HEK293 (cell line): ENCODE measurements around the gene MERTK.

Experiments used
- CTCF ChIP-seq: fragments of 450-650 bp; formaldehyde crosslinking; IDR thresholded peaks from 2 replicates; pipeline ENCODE4 v1.5.1; 2016; ENCODE audit warnings: missing biosample characterization, missing genetic modification characterization
- FEZF1 ChIP-seq: fragments of 450-650 bp; formaldehyde crosslinking; IDR thresholded peaks from 2 replicates; pipeline ENCODE4 v1.5.1; 2016; ENCODE audit warnings: missing biosample characterization, missing genetic modification characterization
- MYNN ChIP-seq: fragments of 450-650 bp; formaldehyde crosslinking; IDR thresholded peaks from 2 replicates; pipeline ENCODE4 v1.5.1; 2016; ENCODE audit warnings: missing biosample characterization, missing genetic modification characterization, borderline replicate concordance
- REST ChIP-seq: fragments of 450-650 bp; formaldehyde crosslinking; IDR thresholded peaks from 2 replicates; pipeline ENCODE4 v1.5.1; 2016; ENCODE audit warnings: missing biosample characterization, missing genetic modification characterization
- SCRT2 ChIP-seq: fragments of 450-650 bp; formaldehyde crosslinking; IDR thresholded peaks from 2 replicates; pipeline ENCODE4 v1.5.1; 2016; ENCODE audit warnings: missing biosample characterization, missing genetic modification characterization
- ZNF114 ChIP-seq: fragments of 450-650 bp; formaldehyde crosslinking; IDR thresholded peaks from 2 replicates; pipeline ENCODE4 v1.5.0; 2017; ENCODE audit warnings: missing biosample characterization, missing genetic modification characterization
- ZNF423 ChIP-seq: fragments of 450-650 bp; formaldehyde crosslinking; IDR thresholded peaks from 2 replicates; pipeline ENCODE4 v1.5.1; 2016; ENCODE audit warnings: missing biosample characterization, missing genetic modification characterization
- ZNF433 ChIP-seq: fragments of 450-650 bp; formaldehyde crosslinking; IDR thresholded peaks from 2 replicates; pipeline ENCODE4 v1.5.1; 2016; ENCODE audit warnings: missing biosample characterization, missing genetic modification characterization, low read depth
- ZNF501 ChIP-seq: fragments of 450-650 bp; formaldehyde crosslinking; IDR thresholded peaks from 2 replicates; pipeline ENCODE4 v1.5.1; 2016; ENCODE audit warnings: missing biosample characterization, missing genetic modification characterization
- ZNF654 ChIP-seq: fragments of 450-650 bp; formaldehyde crosslinking; IDR thresholded peaks from 2 replicates; pipeline ENCODE4 v1.5.1; 2016; ENCODE audit warnings: low read depth, missing biosample characterization, missing genetic modification characterization
- ZNF658 ChIP-seq: fragments of 450-650 bp; formaldehyde crosslinking; IDR thresholded peaks from 2 replicates; pipeline ENCODE4; 2016; ENCODE audit warnings: missing biosample characterization, missing genetic modification characterization

- TF ChIP-seq CTCF (tag by site-specific recombination): no peak
- TF ChIP-seq ZNF114: no peak
- no peak for TF ChIP-seq MYNN (tag by site-specific recombination)
- TF ChIP-seq FEZF1 (tag by site-specific recombination): no peak
- no peak for TF ChIP-seq ZNF654 (tag by site-specific recombination)
- no peak for TF ChIP-seq SCRT2 (tag by site-specific recombination)
- no peak for TF ChIP-seq ZNF501 (tag by site-specific recombination)
- no peak for TF ChIP-seq ZNF433
- TF ChIP-seq ZNF423 (tag by site-specific recombination): no peak
- no peak for TF ChIP-seq ZNF658 (tag by site-specific recombination)
- TF ChIP-seq REST (tag by site-specific recombination): no peak
Observed at GRCh38 chr2:112005406-112006075, 107.1 kb downstream of the MERTK start.
